ENCODE measurements around the gene TIGD4.

The TIGD4 gene

DNA sequence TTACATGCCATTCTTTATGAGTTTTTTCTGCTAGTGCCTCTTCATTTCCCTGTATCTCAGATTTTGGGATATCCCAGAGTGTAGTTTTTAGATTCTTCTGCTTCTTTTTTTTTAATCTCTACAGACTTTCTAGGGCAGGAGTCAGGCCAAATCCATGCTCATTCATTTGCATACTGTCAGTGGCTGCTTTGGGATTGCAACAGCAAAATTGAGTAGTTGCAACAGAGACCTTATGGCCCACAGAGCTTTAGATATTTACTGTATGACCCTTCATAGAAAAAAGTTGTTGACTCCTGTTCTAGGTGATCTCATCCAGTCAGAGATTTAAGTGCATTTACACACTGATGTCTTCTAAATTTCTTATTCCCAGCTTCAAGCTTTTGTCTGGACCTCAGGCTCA is 35.5 kb upstream of the TIGD4 start:
- Histone ChIP-seq H3K27ac (ENCODE audit: low read length) (no peak overlapping the region), H3K4me3 (ENCODE audit: low read length) (no peak overlapping the region), H4K20me1 (ENCODE audit: insufficient read depth, low read length) (no peaks in the 10 kb centered on the region), H3K4me1 (ENCODE audit: low read length) (peaks cover 3% of the 10 kb centered on the region; the same call in 1 of the 2 replicates), H3K9ac (ENCODE audit: low read length) (no peak overlapping the region), H3K36me3 (replicated peaks; ENCODE audit: low read depth, low read length) (peaks cover 12% of the 10 kb centered on the region), H2AFZ (ENCODE audit: low read depth, low read length) (no peak overlapping the region), H3K9me3 (ENCODE audit: insufficient read depth, low read length) (0 out of 2 replicates have a peak, but pooled peaks cover 5% of the 10 kb centered on the region), H3K79me2 (ENCODE audit: low read length) (no peaks in the 10 kb centered on the region), H3K27me3 (ENCODE audit: low read depth, low read length) (no peaks in the 10 kb centered on the region), H3K4me2 (ENCODE audit: low read length) (no peak overlapping the region)
- TF ChIP-seq, protein P1, sequence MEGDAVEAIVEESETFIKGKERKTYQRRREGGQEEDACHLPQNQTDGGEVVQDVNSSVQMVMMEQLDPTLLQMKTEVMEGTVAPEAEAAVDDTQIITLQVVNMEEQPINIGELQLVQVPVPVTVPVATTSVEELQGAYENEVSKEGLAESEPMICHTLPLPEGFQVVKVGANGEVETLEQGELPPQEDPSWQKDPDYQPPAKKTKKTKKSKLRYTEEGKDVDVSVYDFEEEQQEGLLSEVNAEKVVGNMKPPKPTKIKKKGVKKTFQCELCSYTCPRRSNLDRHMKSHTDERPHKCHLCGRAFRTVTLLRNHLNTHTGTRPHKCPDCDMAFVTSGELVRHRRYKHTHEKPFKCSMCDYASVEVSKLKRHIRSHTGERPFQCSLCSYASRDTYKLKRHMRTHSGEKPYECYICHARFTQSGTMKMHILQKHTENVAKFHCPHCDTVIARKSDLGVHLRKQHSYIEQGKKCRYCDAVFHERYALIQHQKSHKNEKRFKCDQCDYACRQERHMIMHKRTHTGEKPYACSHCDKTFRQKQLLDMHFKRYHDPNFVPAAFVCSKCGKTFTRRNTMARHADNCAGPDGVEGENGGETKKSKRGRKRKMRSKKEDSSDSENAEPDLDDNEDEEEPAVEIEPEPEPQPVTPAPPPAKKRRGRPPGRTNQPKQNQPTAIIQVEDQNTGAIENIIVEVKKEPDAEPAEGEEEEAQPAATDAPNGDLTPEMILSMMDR (IDR thresholded peaks at IDR 0.05; ENCODE audit: low read depth, low read length), result no peak
- TF ChIP-seq EZH2phosphoT487 (IDR thresholded peaks at IDR 0.05; ENCODE audit: low read depth), result no peak

DNA sequence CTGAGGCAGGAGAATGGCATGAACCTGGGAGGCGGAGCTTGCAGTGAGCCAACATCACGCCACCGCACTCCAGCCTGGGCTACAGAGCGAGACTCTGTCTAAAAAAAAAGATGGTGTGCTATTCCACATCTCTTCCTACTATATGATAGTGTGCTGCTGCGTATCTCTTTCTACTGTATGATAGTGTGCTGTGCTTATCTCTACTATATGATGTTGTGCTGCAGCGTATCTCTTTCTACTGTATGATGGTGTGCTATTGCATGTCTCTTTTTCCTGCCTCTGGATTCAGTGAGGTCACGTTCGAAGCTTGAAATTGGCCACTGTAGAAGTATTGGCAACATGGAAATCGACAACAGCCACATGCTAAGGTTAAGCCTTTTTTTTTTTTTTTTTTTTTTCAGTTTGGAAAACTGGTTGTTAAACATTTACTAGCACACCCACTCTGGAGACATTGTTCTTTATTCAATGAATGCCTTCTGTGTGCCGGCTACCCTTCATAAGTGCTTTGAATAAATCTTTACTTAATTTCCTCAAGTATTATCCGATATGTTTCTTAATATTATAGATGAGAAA is 31.3 kb upstream of the TIGD4 start:
- Histone ChIP-seq H3K4me1 (ENCODE audit: low read length) (peaks cover 3% of the 10 kb centered on the region; the same call in 1 of the 2 replicates), H4K20me1 (ENCODE audit: insufficient read depth, low read length) (peaks cover 1% of the 10 kb centered on the region; the same call in 1 of the 2 replicates), H3K9me3 (ENCODE audit: insufficient read depth, low read length) (0 out of 2 replicates have a peak, but pooled peaks cover 5% of the 10 kb centered on the region), H3K4me3 (ENCODE audit: low read length) (no peak overlapping the region), H2AFZ (ENCODE audit: low read depth, low read length) (no peak overlapping the region), H3K9ac (ENCODE audit: low read length) (no peak overlapping the region), H3K36me3 (replicated peaks; ENCODE audit: low read depth, low read length) (peaks cover 15% of the 10 kb centered on the region), H3K4me2 (ENCODE audit: low read length) (no peak overlapping the region), H3K79me2 (ENCODE audit: low read length) (peaks cover 11% of the 10 kb centered on the region), H3K27ac (ENCODE audit: low read length) (no peak overlapping the region), H3K27me3 (ENCODE audit: low read depth, low read length) (no peaks in the 10 kb centered on the region)
- TF ChIP-seq, protein P1 (IDR thresholded peaks at IDR 0.05; ENCODE audit: low read depth, low read length), result no peak
- TF ChIP-seq EZH2phosphoT487 (IDR thresholded peaks at IDR 0.05; ENCODE audit: low read depth), result no peak

DNA sequence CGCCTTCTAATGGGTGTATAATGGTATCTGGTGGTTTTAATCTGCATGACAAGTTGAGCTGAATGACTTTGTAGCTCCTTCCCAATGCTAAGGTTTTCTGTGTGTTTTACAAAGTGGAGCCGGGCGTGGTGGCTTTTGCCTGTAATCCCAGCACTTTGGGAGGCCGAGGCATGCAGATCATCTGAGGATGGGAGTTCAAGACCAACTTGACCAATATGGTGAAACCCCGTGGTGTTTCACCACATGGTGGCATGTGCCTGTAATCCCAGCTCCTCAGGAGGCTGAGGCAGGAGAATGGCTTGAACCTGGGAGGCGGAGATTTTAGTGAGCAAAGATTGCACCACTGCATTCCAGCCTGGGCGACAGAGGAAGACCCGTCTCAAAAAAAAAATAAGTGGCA is 29.1 kb upstream of the TIGD4 start:
- 0 out of 2 replicates have a peak, but pooled peaks cover under 1% of the 10 kb centered on the region for H3K9me3 ChIP-seq (ENCODE audit: insufficient read depth, low read length)
- no peak overlapping the region for H3K4me3 ChIP-seq (ENCODE audit: low read length)
- peaks cover 3% of the 10 kb centered on the region; the same call in 1 of the 2 replicates for H4K20me1 ChIP-seq (ENCODE audit: insufficient read depth, low read length)
- TF ChIP-seq, protein P1 (IDR thresholded peaks at IDR 0.05; ENCODE audit: low read depth, low read length), result no peak
- no peak for TF ChIP-seq EZH2phosphoT487 (IDR thresholded peaks at IDR 0.05; ENCODE audit: low read depth)
- no peak overlapping the region for H2AFZ ChIP-seq (ENCODE audit: low read depth, low read length)
- H3K27me3 ChIP-seq (ENCODE audit: low read depth, low read length), result no peaks in the 10 kb centered on the region
- H3K79me2 ChIP-seq (ENCODE audit: low read length), result peaks cover 11% of the 10 kb centered on the region
- no peak overlapping the region for H3K27ac ChIP-seq (ENCODE audit: low read length)
- H3K9ac ChIP-seq (ENCODE audit: low read length), result no peak overlapping the region
- H3K36me3 ChIP-seq (replicated peaks; ENCODE audit: low read depth, low read length), result peaks cover 8% of the 10 kb centered on the region
- no peak overlapping the region for H3K4me2 ChIP-seq (ENCODE audit: low read length)
- H3K4me1 ChIP-seq (ENCODE audit: low read length), result peaks cover under 1% of the 10 kb centered on the region; the same call in 1 of the 2 replicates

DNA sequence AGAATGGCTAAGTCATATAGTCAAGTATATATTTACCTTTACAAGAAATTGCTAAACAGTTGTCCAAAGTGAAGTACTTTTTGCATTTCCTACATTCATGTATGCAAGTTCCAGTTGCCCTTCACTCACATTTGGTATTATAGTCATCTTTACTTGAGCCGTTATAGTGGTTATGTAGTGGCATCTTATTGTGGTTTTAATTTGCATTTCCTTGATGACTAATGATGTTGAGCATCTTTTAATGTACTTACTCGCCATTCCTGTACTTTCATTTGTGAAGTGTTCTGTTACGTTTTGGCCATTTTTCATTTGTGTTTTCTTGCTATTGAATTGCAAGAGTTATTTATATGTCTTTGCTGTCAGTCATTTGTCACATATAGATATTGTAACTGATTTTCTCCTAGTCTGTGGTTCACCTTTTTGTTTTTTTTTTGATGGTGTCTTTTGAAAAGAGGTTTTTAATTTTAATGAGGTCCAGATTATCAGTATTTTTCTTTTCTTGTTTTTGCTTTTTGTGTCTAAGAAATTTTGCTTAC is 27.8 kb upstream of the TIGD4 start:
- peaks cover 16% of the 10 kb centered on the region for H3K79me2 ChIP-seq (ENCODE audit: low read length)
- H3K4me1 ChIP-seq (ENCODE audit: low read length), result no peaks in the 10 kb centered on the region
- H3K36me3 ChIP-seq (replicated peaks; ENCODE audit: low read depth, low read length), result peaks cover 3% of the 10 kb centered on the region
- no peak for TF ChIP-seq EZH2phosphoT487 (IDR thresholded peaks at IDR 0.05; ENCODE audit: low read depth)
- TF ChIP-seq, protein P1 (IDR thresholded peaks at IDR 0.05; ENCODE audit: low read depth, low read length), result no peak
- no peaks in the 10 kb centered on the region for H3K9me3 ChIP-seq (ENCODE audit: insufficient read depth, low read length)
- H3K9ac ChIP-seq (ENCODE audit: low read length), result no peak overlapping the region
- no peak overlapping the region for H3K4me2 ChIP-seq (ENCODE audit: low read length)
- H3K4me3 ChIP-seq (ENCODE audit: low read length), result no peak overlapping the region
- H2AFZ ChIP-seq (ENCODE audit: low read depth, low read length), result no peak overlapping the region
- H4K20me1 ChIP-seq (ENCODE audit: insufficient read depth, low read length), result peaks cover 7% of the 10 kb centered on the region; the same call in 1 of the 2 replicates
- no peak overlapping the region for H3K27ac ChIP-seq (ENCODE audit: low read length)
- no peaks in the 10 kb centered on the region for H3K27me3 ChIP-seq (ENCODE audit: low read depth, low read length)

All from OCI-LY3 (cell line).